Stimulated activated CD8-positive, alpha-beta memory T cell treated with anti-CD3 and anti-CD28 coated beads, Interleukin-2, amount 100 ng/mL, for 1 hour (primary cell): Measurements from ENCODE around the gene KRTCAP2.
"Not testable (repeated sequence)": the region's sequence is repeated elsewhere in the genome, so short reads cannot be mapped to it uniquely, and the experiment has no call there.

ENCODE experiments used
- DNase-seq, 2 donors: peaks; one replicate each; pipeline ENCODE4 v3.0.0-alpha.2; 2020; ENCODE audit warnings: low read depth in 2 of 2

The KRTCAP2 gene

DNA sequence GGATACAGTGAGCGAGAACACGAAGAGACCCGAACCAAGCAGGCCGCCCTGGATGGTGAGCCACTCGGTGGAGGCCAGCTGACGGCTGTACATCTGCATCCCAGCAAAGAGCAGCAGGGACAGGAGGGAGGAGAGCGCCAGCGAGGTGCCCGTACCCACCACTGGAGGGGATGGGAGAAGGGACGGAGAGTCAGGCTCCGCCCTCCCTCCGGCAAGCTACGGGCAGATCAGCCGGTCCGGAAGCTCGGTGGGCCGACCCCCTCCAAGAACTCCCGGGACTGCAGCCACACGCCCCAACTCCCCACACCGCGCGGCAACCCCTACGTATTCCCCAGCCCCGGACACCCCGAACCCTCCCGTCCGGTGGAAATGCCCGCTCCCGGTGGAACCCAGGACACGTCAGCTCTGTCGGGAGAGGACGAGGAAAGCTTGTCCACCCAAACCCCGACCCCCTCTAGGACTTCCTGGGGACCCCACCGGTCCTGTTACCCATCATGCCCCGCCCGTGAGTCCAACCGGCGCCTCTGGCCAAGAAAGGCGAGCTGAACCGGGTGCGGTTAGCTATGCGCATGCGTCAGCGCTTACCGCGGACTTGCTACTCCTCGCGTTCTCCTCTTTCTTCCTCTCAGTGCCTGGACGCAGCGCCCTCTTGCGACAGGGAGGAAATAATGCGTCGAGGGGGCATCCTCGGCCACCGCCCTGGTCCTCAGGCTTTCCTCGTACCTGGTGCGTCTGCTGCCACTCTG, at the start of gene KRTCAP2:
Gene KRTCAP2 (minus strand): TSS at position 573 of the 746 bp plus-strand sequence. CDS start 80 bp downstream, at position 493.
- DNase-seq: peak; percentile 89 to 92

DNA sequence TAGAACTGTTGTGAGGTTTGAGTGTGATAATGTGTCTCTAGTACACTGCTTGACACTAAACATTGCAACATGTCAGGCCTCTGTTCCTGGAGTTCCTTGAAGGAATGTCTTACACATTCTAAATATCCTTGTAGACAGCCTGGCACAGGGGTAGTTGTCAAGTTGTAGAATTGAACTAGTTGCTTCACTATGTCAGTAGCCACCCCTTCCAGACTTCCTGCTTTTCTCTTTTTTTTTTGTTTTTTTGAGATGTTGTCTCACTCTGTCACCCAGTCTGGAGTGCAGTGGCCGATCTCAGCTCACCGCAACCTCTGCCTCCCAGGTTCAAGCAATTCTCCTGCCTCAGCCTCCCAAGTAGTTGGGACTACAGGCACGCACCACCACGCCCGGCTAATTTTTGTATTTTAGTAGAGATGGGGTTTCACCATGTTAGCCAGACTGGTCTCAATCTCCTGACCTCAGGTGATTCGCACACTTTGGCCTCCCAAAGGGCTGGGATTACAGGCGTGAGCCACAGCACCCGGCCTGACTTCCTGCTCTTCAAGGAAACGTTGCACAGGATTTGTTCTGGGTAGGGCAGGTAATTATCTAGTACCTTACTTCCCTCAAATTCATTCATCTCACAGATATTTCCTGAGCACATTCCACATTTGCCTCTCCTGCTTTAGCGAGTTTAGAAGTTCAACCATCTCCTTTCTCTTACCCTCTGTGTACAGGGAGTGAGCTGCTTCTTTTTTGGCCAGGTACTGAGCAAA, 47.3 kb upstream of the KRTCAP2 start:
- not testable (repeated sequence) for DNase-seq

DNA sequence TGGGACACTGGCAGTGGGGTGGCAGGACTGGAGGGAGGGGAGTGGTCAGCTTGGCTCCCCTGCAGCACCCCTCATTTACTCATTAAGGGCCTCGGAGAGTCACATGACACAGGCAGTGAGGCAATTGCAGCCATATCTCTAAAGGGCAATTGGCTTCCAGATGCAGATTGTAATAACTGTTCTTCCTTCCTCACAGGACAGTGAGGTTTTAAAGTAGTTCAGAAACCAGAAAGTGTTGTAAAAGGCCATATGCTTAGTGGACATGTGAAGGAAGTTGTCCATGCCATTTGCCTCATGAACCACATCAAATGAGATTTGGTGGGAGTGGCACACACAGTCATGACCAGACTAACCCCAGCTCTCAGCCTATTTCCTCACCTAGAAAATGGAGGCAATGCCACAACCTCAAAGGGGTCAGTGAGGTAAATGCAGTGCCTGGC, 46.5 kb upstream of the KRTCAP2 start:
- no peak for DNase-seq

DNA sequence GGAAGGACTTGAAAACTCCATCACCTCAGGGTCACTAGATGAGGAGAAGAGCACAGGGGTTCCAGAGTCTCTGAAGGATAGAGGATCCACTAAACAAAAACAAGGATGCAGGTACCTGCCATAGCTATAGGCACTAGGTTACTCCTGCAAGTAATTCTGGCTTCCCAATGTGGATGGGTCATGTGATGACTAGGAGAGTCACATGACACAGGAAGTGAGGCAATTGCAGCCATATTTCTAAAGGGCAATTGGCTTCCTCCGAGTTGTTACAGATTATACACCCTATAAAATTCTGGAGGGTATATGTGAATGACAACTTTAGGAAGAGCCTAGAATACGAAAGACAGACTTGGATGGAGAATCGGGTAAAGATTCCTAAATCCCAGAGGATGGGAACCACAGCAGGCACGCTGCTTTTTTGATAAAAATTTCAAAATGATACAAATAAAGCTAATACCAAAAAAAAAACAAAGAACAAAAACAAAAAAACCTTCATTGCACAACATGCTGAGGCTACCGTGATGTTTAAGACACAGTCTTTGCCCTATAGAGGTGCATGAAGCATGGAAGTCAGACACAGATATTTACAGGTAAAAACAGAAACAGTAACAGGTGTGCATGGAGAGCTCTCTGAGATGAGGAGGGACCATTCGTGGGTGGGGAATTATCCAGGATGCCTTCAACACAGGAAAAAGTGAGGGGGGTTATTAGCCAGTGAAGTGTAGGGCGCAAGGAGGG, 45.9 kb upstream of the KRTCAP2 start:
- no peak for DNase-seq

DNA sequence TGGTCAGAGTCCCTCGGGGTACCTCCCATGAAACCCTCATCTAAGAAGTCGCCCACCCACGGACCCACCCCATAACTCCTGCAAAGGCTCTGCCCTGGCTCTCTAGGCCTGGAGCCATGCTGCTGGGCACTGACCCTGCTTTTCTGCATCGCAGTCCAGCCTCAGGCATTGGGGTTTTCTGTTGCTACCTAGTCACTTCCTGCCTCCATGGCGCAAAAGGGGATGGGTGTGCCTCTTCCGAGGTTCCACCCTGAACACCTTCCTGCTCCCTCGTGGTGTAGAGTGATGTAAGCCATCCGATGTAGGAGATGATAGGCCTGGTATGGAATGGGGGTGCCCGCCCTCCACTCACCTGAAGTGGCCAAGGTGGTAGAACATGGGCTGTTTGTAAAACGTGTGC, 41.6 kb upstream of the KRTCAP2 start:
- DNase-seq: not testable (repeated sequence)

DNA sequence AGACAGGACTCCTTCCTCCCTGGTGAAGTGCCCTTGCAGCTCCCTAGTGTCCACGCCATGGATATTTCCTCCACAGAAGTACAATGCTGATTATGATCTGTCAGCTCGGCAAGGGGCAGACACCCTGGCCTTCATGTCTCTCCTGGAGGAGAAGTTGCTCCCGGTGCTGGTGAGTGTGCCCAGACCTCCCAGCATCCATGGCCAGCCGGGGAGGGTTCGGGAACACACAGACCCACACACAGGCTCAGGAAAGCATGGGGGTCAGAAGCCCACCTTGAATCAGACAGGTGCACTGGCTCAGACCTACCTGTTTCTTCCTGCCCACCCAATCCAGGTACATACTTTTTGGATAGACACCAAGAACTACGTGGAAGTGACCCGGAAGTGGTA, 38.9 kb upstream of the KRTCAP2 start:
- DNase-seq: not testable (repeated sequence)

DNA sequence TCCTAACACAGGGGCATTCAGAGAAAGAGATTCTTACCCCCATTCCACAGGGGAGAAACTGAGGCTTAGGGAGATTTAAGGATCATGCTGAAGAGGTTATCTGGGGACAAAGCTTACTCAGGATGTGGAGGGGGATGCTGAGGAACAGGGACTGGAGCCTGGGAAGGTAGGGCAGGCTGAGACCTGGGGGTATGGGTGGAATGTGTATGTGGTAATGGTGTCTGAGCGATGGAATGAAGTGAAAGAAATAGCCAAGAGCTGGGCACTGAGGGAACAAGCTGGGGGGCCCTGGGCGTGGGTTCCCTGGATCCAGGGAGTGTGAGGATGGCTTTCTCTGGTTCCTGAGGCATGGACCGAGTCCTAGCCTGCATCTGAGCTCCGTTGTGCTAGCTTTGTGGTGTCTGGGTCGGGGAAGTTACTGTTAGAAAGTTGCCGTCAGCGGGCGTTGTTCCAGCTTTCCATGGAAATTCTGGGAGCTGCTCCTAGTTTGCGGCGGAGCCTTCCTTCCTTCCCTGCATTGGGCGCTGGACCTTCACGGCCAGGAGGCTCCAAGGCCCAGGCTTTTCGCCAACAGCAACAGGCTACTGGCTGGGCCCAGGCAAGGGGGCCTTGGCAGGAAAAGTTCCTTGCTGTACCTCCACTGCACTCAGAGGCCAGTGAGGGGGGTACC, 38.4 kb upstream of the KRTCAP2 start:
- not testable (repeated sequence) for DNase-seq

DNA sequence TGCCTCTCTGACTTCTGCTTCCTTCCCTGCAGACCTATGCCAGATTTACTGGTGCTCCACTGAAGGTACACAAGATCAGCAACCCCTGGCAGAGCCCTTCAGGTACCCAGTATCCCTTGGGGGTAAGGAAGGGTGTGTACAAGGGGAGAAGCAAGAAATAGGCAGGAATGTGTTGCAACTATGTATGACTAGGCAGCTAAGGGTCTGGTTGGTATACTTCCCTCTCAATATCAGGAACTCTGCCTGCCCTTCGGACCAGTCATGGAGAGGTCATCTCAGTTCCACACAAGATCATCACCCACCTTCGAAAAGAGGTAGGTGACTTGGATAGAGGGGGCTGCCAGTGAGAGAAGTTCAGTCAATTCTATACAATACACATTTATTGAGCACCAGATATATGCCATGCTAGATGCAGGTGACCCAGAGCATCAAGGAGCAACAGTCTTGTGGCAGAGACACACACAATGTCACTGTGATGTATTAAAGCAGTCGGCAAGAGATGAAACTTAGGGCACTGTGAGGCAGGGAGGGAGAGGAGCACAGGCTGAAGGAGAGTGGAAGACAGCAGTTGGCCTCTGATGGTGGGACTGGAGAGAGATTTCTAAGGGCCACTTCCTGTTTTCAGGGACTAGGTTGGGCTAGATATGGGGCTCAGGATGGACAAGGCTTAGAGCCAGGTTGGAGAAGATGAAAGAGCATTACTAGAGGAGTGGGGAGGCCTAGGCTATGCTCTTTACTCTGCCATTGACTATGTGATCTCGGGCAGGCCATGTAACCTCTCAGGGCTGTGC, 37.4 kb upstream of the KRTCAP2 start:
- no peak for DNase-seq

DNA sequence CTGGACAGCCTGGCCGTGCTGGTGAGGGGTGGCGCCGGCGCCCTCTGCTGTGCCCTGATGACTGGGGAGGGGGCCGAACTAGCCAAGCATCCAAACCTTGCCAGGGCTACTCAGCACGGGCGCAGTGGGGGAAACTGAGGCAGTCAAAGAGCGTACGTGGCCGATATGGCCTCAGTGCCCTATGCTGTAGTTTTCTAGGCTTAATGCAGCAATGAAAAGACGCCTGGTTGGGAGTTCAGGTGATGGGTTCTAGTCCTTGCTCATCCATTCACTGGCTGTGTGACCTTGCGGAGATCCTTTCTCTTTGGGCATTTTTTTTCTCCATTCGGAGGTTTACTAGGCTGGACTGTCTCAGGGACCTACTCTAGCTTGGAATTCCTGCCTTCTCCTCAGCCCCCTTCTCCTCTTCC, 36.2 kb upstream of the KRTCAP2 start:
- DNase-seq: no peak

DNA sequence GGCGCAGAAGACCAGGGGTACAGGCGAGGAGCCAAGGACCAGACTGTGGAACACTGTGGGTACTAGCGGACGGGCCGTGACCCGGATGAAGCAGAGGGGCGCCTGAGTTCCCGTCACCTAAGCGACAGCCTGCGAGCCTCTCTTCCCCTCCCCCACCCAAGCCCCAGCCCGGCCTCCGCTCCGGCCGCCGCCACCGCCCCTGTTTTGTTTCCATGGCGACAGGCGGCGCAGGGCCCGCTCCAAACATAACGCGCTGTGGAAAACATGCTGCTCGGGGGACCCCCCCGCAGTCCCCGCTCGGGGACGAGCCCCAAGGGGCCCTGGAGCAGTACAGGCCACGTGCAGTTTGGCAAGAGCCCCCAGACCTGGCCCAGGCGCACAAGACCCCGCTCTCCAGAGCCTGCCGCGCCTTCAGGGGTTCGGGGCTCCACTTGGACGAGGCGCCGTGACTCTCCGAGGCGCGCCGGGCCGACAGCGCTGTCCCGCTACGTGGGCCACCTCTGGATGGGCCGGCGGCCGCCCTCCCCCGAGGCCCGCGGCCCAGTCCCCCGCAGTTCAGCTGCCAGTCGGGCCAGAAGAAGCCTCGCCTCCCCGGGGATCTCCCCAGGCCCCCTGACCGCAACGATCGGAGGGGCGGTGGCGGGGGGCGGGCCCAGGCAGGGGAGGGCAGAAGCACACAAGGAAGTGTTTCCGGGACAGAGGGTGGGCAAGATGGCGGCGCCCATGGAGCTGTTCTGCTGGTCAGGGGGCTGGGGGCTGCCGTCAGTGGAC, 35.6 kb upstream of the KRTCAP2 start, which contains the start of gene MTX1:
Gene MTX1 (plus strand): TSS at position 155 of the 771 bp plus-strand sequence. CDS start 110 bp downstream, at position 265.
- peak; percentile 75 to 85 for DNase-seq

DNA sequence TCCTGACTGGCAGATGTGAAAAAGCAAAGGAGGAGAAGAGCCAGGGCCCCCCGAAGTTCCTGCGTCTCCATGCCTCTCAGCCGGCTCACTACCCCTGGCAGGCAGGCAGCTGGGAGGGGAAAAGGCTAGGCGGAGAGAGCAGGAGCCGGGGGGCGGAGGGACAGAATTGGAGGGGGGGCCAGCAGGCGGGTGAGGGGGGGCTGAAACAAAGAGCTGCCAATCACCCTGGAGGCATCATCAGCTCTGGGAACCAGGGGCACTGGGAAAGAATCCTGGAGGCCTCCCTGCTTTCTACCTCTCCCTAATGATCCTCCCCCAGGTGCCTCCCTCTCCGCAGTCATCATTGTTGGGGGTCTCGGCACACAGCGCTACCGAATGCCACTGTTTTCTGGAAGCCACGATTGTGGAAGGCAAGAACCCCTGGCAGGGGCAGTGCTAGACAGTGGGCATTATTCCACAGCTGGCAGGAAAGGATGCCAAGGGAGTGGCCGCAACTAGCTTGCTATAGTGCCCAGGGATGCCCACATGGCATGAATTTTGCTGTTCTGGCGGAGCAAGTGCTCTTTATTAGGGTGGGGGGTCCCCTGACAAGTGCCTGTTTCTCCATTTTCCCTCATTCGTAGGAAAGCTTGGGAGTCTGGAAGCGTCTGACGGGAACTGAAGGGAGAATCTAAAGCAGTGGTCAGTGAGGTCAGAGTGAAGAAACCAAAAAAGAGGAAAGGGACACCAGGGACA, 34.9 kb upstream of the KRTCAP2 start, which contains the start of gene THBS3:
Gene THBS3 (minus strand): TSS at position 92 of the 735 bp plus-strand sequence. CDS start 21 bp downstream, at position 71.
- no peak for DNase-seq

DNA sequence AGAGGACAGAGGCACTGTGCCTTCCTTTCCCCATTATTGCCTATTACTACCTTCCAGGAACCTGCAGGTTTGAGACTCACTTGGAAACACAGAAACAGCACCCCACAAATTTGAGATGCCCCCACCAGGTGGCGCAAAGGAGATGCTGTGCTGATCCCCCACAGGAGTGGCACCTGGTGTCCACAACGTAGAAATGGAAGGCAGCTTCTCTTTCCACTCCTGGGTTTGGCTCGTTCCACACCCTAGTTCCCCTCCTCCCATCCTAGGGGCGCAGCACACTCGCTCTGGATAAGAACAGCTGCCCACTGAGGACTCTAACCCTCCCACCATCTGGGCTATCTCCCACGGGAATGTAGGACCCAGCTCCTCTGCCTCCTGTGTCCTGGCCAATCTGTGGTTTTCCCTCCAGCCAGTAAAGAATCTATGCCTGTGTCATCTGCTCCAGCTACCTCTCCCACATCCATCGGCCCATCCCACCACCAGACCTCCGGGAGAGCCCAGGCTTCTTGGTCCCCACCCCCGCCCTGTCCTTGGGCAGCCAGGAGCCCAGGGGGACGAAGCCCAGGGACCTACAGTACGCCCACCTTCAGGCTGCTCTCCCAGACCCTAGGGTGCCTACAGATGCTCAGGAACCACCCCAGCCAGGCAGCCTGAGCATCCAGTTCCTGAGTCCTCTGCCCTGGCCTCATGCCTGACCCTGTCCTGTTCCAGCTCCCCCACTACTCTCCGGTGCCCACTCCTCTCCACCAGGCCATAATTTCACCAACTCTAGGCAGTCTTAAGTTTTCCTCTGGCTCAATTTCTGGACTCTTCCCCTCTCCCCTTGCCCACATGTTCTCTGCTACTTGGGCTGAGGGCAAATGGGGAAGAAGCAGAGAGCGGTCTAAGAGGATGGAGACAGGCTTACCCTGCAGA, 34.0 kb upstream of the KRTCAP2 start:
- DNase-seq: peak; percentile 84 to 86

DNA sequence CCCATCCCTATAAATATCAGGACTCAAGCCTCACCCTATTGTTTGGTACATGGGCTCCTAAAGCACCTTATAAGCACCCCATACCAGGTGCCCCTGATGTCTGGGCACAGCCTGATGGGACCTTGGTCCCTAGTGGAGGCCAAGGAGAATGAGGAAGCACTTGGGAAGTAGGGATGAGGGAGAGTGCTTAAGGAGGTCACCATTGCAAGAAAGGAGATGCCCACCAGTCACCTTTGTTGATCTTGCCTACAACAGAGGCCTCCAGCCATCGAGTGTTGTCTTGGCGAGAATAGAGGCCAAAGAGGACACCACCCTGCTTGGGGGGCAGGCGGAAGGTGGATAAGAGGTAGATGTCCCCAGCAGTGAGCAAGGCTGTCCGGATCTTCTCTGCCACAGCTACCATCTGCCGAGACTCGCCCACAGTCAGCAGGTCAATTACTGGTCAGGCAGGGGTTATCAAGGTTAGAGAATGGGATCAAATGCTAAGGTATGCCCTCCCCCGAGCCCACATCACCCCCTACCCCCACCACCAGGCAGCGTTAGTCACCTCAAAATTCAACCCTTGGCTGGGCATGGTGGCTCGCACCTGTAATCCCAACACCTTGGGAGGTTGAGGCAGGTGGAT, 33.0 kb upstream of the KRTCAP2 start:
- DNase-seq: no peak

DNA sequence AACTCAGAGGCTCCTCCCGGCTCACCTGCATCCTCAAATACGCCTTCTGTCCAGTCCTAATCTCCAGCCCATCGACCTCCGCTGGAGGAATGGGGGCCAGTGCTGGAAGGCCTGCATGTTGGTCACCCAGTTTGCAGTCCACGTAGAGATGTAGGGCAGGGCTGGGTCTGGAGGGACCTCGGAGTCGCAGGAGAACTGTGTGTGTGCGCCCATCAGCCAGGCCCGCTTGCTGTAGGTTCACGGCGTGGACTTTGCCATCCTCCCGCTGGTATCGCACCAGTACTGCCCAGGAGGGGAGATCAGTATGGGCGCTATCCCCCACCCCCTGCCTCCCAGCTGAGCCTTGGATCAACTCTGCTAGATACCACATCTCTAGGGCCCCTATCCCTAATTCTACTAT, 31.9 kb upstream of the KRTCAP2 start:
- DNase-seq: no peak

DNA sequence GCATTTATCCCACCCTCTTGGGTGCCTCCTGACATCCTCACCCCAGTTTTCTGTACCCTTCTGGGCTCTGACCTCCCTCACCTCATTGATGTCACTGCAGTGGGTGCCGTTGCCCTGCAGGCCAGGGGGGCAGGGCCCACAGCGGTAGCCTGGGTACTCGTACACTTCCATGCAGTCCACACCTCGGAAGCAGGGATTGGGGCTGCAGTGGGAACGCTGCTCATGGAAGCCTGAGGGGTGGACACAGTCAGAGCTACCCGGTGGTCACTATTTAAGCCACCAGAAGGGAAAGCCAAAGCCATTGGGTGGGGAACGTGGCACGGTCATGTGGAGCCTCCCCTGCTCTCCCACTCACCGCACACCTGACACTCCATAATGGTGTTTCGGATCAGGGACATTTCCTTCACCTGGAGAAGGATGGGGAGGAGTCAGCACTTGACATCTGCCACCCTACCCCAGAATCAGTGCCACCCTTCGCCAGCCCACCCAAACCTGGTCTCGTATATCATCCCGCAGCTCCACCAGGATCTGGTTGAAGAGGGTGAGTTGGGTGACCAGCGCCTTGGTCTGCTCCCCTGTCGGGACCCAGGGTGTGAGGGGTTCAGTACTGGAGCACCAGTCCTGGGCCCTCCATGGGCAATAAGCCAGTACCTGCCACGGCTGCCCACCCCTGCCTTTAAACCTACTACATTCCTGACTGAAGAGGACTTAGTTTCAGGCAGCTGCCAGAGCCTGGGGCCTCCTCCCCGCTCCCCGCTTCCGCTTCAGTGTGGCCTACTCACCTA, 29.8 kb upstream of the KRTCAP2 start:
- no peak for DNase-seq

DNA sequence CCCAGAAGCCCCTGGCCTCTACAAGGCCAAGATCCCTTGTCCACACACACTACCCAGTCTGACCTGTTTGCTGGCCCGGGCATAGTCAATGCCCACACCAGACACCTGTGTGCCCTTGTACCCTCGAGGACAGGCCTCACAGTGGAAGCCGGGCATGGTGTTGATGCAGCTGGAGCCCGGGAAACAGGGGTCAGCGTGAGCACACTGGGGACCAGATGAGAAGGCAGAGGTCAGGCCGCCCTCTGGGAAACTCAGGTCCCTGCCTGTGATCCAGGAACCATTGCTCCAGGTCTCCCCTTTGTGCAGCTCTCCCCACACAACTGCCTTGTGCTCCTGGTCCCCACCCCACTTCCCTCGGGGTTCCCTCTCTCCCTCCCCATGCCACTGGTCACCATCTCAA, 29.1 kb upstream of the KRTCAP2 start:
- DNase-seq: no peak

DNA sequence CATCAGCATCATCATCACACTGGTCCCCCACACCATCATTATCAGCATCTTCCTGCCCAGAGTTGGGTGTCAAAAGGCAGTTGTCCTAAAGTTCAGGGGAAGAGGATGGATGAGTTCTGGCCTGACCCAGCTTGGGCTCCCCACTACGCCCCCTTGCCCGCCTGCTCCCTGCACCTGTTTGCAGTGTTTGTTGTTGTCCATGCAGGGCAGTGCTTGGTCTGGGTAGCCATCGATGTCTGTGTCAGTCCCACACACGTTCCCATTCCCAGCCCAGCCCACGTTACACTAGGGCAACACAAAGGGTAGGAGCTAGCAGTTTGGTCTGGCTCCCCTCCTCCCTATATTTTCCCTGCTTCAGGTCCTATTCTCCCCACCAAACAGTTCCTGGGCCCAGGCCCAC, 27.8 kb upstream of the KRTCAP2 start:
- DNase-seq: no peak
